DND-41 (cell line): ENCODE measurements around the gene NECTIN1.
"Not testable (repeated sequence)": the region's sequence is repeated elsewhere in the genome, so short reads cannot be mapped to it uniquely, and the experiment has no call there.

Experiments used
- ATAC-seq: fragments of 200-7000 bp; cut with Tn5 transposase; 3 replicates; pipeline ENCODE4 v1.9.1; 2021; ENCODE audit warnings: low read depth; ENCODE audit not compliant: insufficient read depth
- DNase-seq: peaks from one replicate; pipeline ENCODE4 v3.0.0-alpha.2; 2020
- H2AFZ ChIP-seq: 2 replicates; pipeline ENCODE4 v1.6.0; 2012; ENCODE audit warnings: low read depth, low read length
- H3K27ac ChIP-seq: 2 replicates; pipeline ENCODE4 v1.5.1; 2012; ENCODE audit warnings: low read length, inconsistent platforms
- H3K27me3 ChIP-seq: fragments of 200-600 bp; sonication (generic); 2 replicates; pipeline ENCODE4 v1.6.0; 2012; ENCODE audit warnings: low read length, mild to moderate bottlenecking, inconsistent platforms; ENCODE audit not compliant: insufficient read depth, poor library complexity
- H3K36me3 ChIP-seq: 2 replicates; pipeline ENCODE4 v1.5.1; 2012; ENCODE audit warnings: low read length, inconsistent platforms; ENCODE audit not compliant: insufficient read depth
- H3K4me1 ChIP-seq: 2 replicates; pipeline ENCODE4 v1.5.1; 2012; ENCODE audit warnings: mild to moderate bottlenecking, low read length; ENCODE audit not compliant: insufficient read depth
- H3K4me2 ChIP-seq: 2 replicates; pipeline ENCODE4 v1.6.0; 2012; ENCODE audit warnings: mild to moderate bottlenecking, moderate library complexity, low read length, inconsistent platforms; ENCODE audit not compliant: insufficient read depth
- H3K4me3 ChIP-seq, 2 experiments: fragments of 200-600 bp in 1 of 2; shearing (Covaris generic) in 1 of 2; 2 replicates each; pipeline ENCODE4 v1.5.1; 2012 to 2016; ENCODE audit warnings: inconsistent platforms in 2 of 2, low read length in 2 of 2, mild to moderate bottlenecking in 2 of 2, low read depth in 1 of 2, moderate library complexity in 1 of 2
- H3K79me2 ChIP-seq: 2 replicates; pipeline ENCODE4 v1.6.0; 2012; ENCODE audit warnings: low read length, inconsistent platforms; ENCODE audit not compliant: insufficient read depth
- H3K9ac ChIP-seq: 2 replicates; pipeline ENCODE4 v1.6.0; 2012; ENCODE audit warnings: low read depth, mild to moderate bottlenecking, inconsistent platforms, low read length, moderate library complexity
- H3K9me3 ChIP-seq: 2 replicates; pipeline ENCODE4 v1.5.1; 2012; ENCODE audit warnings: low read length, moderate library complexity, mild to moderate bottlenecking, inconsistent platforms; ENCODE audit not compliant: insufficient read depth, severe bottlenecking
- H4K20me1 ChIP-seq: 2 replicates; pipeline ENCODE4 v1.6.0; 2012; ENCODE audit warnings: low read length; ENCODE audit not compliant: insufficient read depth
- CTCF ChIP-seq: IDR thresholded peaks from 2 replicates; pipeline ENCODE4 v1.5.1; 2012; ENCODE audit warnings: borderline replicate concordance, low read length, moderate library complexity, mild to moderate bottlenecking; ENCODE audit not compliant: poor library complexity, severe bottlenecking; ENCODE audit errors: extremely low read depth
- EZH2 ChIP-seq: IDR thresholded peaks from 3 replicates; pipeline ENCODE4 v1.6.1; 2012; ENCODE audit warnings: borderline replicate concordance, low read depth, mild to moderate bottlenecking, moderate library complexity, low read length, inconsistent platforms; ENCODE audit not compliant: severe bottlenecking

NECTIN1 gene

GRCh38 chr11:119605137-119605665 is 123.8 kb downstream of the NECTIN1 start:
- Histone ChIP-seq H3K4me2 (no peak overlapping the region), H3K36me3 (no peaks in the 10 kb centered on the region), H4K20me1 (no peaks in the 10 kb centered on the region; the same call in none of the 2 replicates), H3K9me3 (no peaks in the 10 kb centered on the region), H3K27me3 (peaks cover 11% of the 10 kb centered on the region), H3K79me2 (no peaks in the 10 kb centered on the region), H3K27ac (no peak overlapping the region), H2AFZ (no peak overlapping the region), H3K4me1 (no peaks in the 10 kb centered on the region), H3K9ac (no peak overlapping the region), H3K4me3 (no peak overlapping the region)
- ATAC-seq (no peak), DNase-seq (no peak)
- TF ChIP-seq CTCF: no peak
- TF ChIP-seq EZH2: no peak

GRCh38 chr11:119602745-119603373 is 126.1 kb downstream of the NECTIN1 start:
- H3K36me3 ChIP-seq: no peaks in the 10 kb centered on the region
- no peak overlapping the region for H3K4me2 ChIP-seq

GRCh38 chr11:119599864-119600541 is 129.0 kb downstream of the NECTIN1 start:
- no peaks in the 10 kb centered on the region for H3K9me3 ChIP-seq
- no peak overlapping the region for H3K9ac ChIP-seq
- H3K27me3 ChIP-seq: peaks cover 10% of the 10 kb centered on the region
- no peak overlapping the region for H2AFZ ChIP-seq
- no peaks in the 10 kb centered on the region for H3K36me3 ChIP-seq
- H4K20me1 ChIP-seq: no peaks in the 10 kb centered on the region; the same call in none of the 2 replicates
- H3K4me3 ChIP-seq: no peak overlapping the region
- TF ChIP-seq EZH2 (no peak), CTCF (no peak)
- no peaks in the 10 kb centered on the region for H3K79me2 ChIP-seq
- no peak overlapping the region for H3K27ac ChIP-seq
- DNase-seq (no peak), ATAC-seq (no peak)
- H3K4me2 ChIP-seq: no peak overlapping the region
- no peaks in the 10 kb centered on the region for H3K4me1 ChIP-seq

More at GRCh38 chr11:119602745-119603373, 126.1 kb downstream of the NECTIN1 start:
- H3K9ac ChIP-seq: no peak overlapping the region
- H3K79me2 ChIP-seq: no peaks in the 10 kb centered on the region
- no peak for ATAC-seq
- no peak overlapping the region for H3K4me3 ChIP-seq
- H4K20me1 ChIP-seq: no peaks in the 10 kb centered on the region; the same call in none of the 2 replicates
- TF ChIP-seq EZH2: no peak
- peak; percentile 37 for TF ChIP-seq CTCF
- no peak overlapping the region for H3K27ac ChIP-seq
- H3K4me1 ChIP-seq: no peaks in the 10 kb centered on the region
- peaks cover 14% of the 10 kb centered on the region for H3K27me3 ChIP-seq
- no peaks in the 10 kb centered on the region for H3K9me3 ChIP-seq
- H2AFZ ChIP-seq: no peak overlapping the region
- no peak for DNase-seq

- not testable (repeated sequence) for DNase-seq, ATAC-seq, H3K79me2 ChIP-seq, H2AFZ ChIP-seq, H3K9me3 ChIP-seq, H3K27me3 ChIP-seq, H3K27ac ChIP-seq, H3K4me1 ChIP-seq, H3K4me3 ChIP-seq, H4K20me1 ChIP-seq, H3K9ac ChIP-seq, H3K36me3 ChIP-seq, H3K4me2 ChIP-seq
These were observed 133.1 kb downstream of the NECTIN1 start for GRCh38 chr11:119595941-119596340.
